ENCODE results near the gene CLK2.
A peak's percentile ranks its signal among the peaks of the same experiment; 100 is the strongest.

CLK2 gene

DNA sequence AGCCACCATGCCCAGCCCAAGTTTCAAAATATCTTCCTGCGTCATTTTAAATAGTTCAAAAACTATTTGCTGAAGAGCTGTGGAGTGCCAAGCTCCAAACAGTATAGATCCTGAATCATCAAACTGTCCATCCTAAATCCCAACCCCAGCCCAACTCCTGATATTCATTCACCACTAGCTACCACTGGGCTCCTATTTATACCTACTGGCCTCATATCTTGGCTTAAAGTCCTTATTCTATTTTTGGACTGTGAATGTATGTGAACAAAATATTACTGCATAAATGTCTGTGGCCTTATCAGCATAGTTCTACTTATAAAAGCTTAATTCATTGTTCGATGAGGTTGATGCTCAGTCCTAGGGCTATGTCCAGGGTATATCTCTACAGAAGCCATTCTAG lies 5.9 kb downstream of the CLK2 start:
- H3K9me3 Mint-ChIP-seq = no peaks in the 10 kb centered on the region
- H3K27me3 Mint-ChIP-seq (ENCODE audit: low read depth, poor library complexity) = peaks cover 2% of the 10 kb centered on the region
- no peak for DNase-seq
- peaks cover 23% of the 10 kb centered on the region for H3K4me1 Mint-ChIP-seq
- TF ChIP-seq CTCF (IDR thresholded peaks at IDR 0.05) = no peak
- peaks cover 91% of the 10 kb centered on the region for H3K36me3 Mint-ChIP-seq (ENCODE audit: low read depth)
- H3K4me3 Mint-ChIP-seq = no peak overlapping the region
- no peak overlapping the region for H3K27ac Mint-ChIP-seq

DNA sequence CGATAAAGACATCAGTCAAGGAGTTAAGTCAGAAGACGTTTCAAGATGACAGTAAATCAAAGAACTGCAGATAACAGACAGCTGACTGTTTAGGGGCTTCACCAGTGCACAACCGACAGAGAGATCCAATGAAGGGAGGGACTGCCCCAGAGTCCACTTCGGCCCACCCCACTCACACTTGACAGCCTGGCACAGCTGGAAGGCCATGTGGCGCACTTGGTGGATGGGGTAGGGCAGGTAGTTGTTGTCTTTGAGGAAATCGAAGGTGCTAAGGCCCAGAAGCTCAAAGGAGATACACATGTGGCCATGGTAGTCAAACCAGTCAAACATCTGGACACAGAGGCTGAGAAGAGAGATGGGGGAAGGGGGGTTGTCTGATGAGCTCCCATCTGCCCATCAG lies 6.8 kb downstream of the CLK2 start:
- no peaks in the 10 kb centered on the region for H3K9me3 Mint-ChIP-seq
- no peak overlapping the region for H3K4me3 Mint-ChIP-seq
- H3K36me3 Mint-ChIP-seq (ENCODE audit: low read depth) = peaks cover 87% of the 10 kb centered on the region
- H3K27ac Mint-ChIP-seq = no peak overlapping the region
- H3K4me1 Mint-ChIP-seq = peaks cover 23% of the 10 kb centered on the region
- no peak for DNase-seq
- H3K27me3 Mint-ChIP-seq (ENCODE audit: low read depth, poor library complexity) = no peaks in the 10 kb centered on the region
- no peak for TF ChIP-seq CTCF (IDR thresholded peaks at IDR 0.05)

DNA sequence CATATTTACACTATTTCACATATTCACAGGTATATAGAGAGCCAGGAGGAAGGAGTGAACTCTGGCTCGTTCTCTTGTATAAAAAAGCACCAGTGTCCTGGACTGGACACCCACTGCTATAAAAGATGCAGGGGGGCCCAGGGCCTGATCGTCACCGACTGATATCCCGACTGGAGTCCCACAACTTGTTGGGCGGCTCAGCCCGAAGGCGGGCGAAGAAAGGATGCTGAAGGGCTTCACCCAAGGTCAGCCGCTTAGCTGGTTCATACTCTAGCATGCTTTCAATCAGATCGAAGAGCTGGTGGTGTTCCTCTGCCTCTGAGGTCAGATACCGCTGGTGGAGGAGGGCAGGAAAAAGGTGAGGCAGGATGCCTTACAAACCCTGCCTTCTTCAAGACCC lies 10.2 kb downstream of the CLK2 start:
- H3K9me3 Mint-ChIP-seq = no peaks in the 10 kb centered on the region
- H3K4me3 Mint-ChIP-seq = peak overlapping the region; percentile 2
- peaks cover 67% of the 10 kb centered on the region for H3K36me3 Mint-ChIP-seq (ENCODE audit: low read depth)
- no peak for TF ChIP-seq CTCF (IDR thresholded peaks at IDR 0.05)
- DNase-seq = no peak
- peaks cover 29% of the 10 kb centered on the region for H3K4me1 Mint-ChIP-seq
- no peak overlapping the region for H3K27ac Mint-ChIP-seq
- peaks cover 2% of the 10 kb centered on the region for H3K27me3 Mint-ChIP-seq (ENCODE audit: low read depth, poor library complexity)

DNA sequence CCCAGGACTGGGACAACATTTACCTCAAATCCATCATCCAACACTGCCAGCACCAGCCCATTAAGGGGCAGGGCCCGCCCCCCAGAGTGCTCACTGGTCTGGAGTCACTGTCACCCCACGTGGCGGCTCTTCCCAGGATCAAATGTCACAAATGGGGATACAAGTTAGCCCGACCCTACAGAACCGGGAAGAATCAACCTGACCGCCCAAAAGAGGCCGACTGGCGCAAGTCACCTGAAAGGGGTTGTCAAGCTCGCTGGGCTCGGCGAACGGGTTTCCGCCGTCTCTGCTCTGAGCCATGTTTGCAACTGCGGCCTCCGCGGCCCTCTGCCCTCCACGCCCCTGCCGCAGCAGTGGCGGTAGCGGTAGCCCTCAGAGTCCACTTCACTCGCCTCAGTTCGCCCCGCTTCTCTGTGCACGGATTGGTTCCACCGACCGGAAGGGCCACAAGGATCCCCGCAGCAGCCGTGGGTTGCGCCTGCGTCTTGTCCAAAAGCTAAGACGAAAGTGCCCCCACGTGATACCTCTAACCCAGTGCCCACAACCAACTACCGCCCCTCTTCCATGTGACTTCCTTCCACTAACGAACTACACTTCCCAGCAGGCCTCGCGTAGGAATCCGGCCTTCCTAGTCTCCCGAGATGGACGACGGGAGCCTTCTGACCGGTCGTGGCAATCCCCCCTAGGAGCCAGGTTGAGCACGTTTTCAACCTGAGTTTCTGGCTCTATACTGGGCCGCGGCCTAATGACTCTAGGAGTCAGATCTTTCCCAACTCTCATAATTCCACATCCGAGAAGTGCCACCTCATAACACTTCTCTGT lies 11.2 kb downstream of the CLK2 start, which contains the start of gene SCAMP3:
SCAMP3 (minus strand) TSS at position 509 of the 822 bp plus-strand sequence; CDS start at position 300, 209 bp downstream.
- Mint-ChIP-seq H3K4me3 (peak within 1 kb of the TSS; percentile 97), H3K9me3 (no peaks in the 10 kb centered on the region), H3K27me3 (ENCODE audit: low read depth, poor library complexity) (peaks cover 2% of the 10 kb centered on the region), H3K4me1 (peaks cover 29% of the 10 kb centered on the region), H3K27ac (peak within 1 kb of the TSS; percentile 98), H3K36me3 (ENCODE audit: low read depth) (peaks cover 64% of the 10 kb centered on the region)
- DNase-seq = peak; percentile 86
- TF ChIP-seq CTCF (IDR thresholded peaks at IDR 0.05) = no peak

DNA sequence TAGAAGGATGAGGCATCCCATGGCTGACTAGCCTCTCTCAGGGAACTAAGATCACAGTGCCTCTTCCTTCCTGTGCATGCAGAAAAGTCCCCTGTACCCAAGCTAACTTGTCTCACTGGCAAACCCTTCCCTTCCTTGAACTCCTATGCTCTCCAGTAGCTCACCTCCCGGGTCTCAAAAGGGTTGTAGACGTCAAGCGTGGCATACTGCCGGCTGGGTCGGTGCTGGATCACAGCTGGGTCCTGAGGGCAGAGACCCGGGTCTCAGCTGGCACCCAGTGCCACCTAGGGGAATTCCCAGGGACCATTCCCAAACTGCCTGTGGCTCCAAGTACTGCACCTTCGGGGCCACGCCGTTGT lies 11.8 kb downstream of the CLK2 start:
- Mint-ChIP-seq H3K36me3 (ENCODE audit: low read depth) (peaks cover 60% of the 10 kb centered on the region), H3K27me3 (ENCODE audit: low read depth, poor library complexity) (peaks cover 2% of the 10 kb centered on the region), H3K9me3 (no peaks in the 10 kb centered on the region), H3K27ac (peak overlapping the region; percentile 98), H3K4me1 (peaks cover 35% of the 10 kb centered on the region), H3K4me3 (peak overlapping the region; percentile 97)
- DNase-seq = no peak
- no peak for TF ChIP-seq CTCF (IDR thresholded peaks at IDR 0.05)

DNA sequence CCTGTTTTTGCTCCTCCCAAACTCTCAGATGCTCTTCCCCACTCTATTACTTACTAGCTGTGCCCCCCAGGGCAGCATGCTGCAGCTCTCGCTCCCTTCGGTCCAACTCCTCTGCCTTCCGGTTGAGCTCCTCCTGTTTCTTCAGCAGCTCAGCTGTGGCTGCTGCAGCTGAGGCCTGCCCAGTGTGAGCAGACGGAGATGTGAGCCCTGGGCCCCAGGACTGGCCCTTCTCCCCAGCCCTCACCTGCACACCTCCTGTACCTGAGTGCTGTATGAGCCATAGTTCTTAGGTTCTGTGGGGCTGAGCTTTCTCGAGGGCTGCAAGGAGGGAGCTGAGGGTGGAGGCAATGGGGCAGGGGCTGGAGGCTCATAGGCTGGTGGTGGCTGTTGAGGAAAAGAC lies 13.0 kb downstream of the CLK2 start:
- Mint-ChIP-seq H3K4me1 (peaks cover 46% of the 10 kb centered on the region), H3K9me3 (no peaks in the 10 kb centered on the region), H3K27ac (peak overlapping the region; percentile 91), H3K36me3 (ENCODE audit: low read depth) (peaks cover 51% of the 10 kb centered on the region), H3K27me3 (ENCODE audit: low read depth, poor library complexity) (peaks cover 2% of the 10 kb centered on the region), H3K4me3 (peak overlapping the region; percentile 97)
- no peak for TF ChIP-seq CTCF (IDR thresholded peaks at IDR 0.05)
- no peak for DNase-seq

All from nephron progenitor cell (in vitro differentiated cells).